ENCODE results near the gene KLHL25. TPM values are rescaled to one million over a fixed set of nuclear protein-coding genes. Genes with fewer than 3 reads are reported as not detected.

KLHL25 gene
- total RNA-seq, 1 donor from 2014 or later = 12.5 TPM

- no peak for DNase-seq (ENCODE audit: low spot score)
Measured at GRCh38 chr15:85777250-85778106, 17.2 kb downstream of the KLHL25 start.

- DNase-seq (ENCODE audit: low spot score) = no peak
Measured at GRCh38 chr15:85773970-85774369, 20.8 kb downstream of the KLHL25 start.

- DNase-seq (ENCODE audit: low spot score) = no peak
Measured at GRCh38 chr15:85773249-85773648, 21.5 kb downstream of the KLHL25 start.

- peak; percentile 58 for DNase-seq (ENCODE audit: low spot score)
Measured at GRCh38 chr15:85772668-85773067, 22.1 kb downstream of the KLHL25 start.

- peak; percentile 29 for DNase-seq (ENCODE audit: low spot score)
Measured at GRCh38 chr15:85771781-85772445, 22.8 kb downstream of the KLHL25 start.

- no peak for DNase-seq (ENCODE audit: low spot score)
Measured at GRCh38 chr15:85771271-85771670, 23.5 kb downstream of the KLHL25 start.

- no peak for DNase-seq (ENCODE audit: low spot score)
Measured at GRCh38 chr15:85770096-85771041, 24.4 kb downstream of the KLHL25 start.

GRCh38 chr15:85769182-85769900 is 25.4 kb downstream of the KLHL25 start:
- no peak for DNase-seq (ENCODE audit: low spot score)

- no peak for DNase-seq (ENCODE audit: low spot score)
Measured at GRCh38 chr15:85768595-85769168, 26.0 kb downstream of the KLHL25 start.

GRCh38 chr15:85767785-85768529 is 26.8 kb downstream of the KLHL25 start:
- no peak for DNase-seq (ENCODE audit: low spot score)

GRCh38 chr15:85766001-85766831 is 28.5 kb downstream of the KLHL25 start:
- DNase-seq (ENCODE audit: low spot score) = no peak

GRCh38 chr15:85764649-85765277 is 30.0 kb downstream of the KLHL25 start:
- DNase-seq (ENCODE audit: low spot score) = no peak

- DNase-seq (ENCODE audit: low spot score) = no peak
Measured at GRCh38 chr15:85763673-85764633, 30.8 kb downstream of the KLHL25 start.

GRCh38 chr15:85763157-85763556 is 31.6 kb downstream of the KLHL25 start:
- DNase-seq (ENCODE audit: low spot score) = no peak

GRCh38 chr15:85762756-85763127 is 32.0 kb downstream of the KLHL25 start:
- no peak for DNase-seq (ENCODE audit: low spot score)

- no peak for DNase-seq (ENCODE audit: low spot score)
Measured at GRCh38 chr15:85762039-85762755, 32.5 kb downstream of the KLHL25 start.

- DNase-seq (ENCODE audit: low spot score) = no peak
Measured at GRCh38 chr15:85761635-85762034, 33.1 kb downstream of the KLHL25 start.
